Right forelimb (tissue), 1 donor: ENCODE measurements around the gene ECI2.
A peak's percentile ranks its signal among the peaks of the same experiment; 100 is the strongest.

Experiments used
- DNase-seq: peaks from one replicate; pipeline ENCODE4 v3.0.0-alpha.2; 2018

Gene ECI2

GRCh38 chr6:4134841-4135664, at the start of gene ECI2:
TSS of gene ECI2 (minus strand) at chr6:4135575. CDS start at chr6:4135560, 15 bp downstream.
- DNase-seq, result no peak

DNA sequence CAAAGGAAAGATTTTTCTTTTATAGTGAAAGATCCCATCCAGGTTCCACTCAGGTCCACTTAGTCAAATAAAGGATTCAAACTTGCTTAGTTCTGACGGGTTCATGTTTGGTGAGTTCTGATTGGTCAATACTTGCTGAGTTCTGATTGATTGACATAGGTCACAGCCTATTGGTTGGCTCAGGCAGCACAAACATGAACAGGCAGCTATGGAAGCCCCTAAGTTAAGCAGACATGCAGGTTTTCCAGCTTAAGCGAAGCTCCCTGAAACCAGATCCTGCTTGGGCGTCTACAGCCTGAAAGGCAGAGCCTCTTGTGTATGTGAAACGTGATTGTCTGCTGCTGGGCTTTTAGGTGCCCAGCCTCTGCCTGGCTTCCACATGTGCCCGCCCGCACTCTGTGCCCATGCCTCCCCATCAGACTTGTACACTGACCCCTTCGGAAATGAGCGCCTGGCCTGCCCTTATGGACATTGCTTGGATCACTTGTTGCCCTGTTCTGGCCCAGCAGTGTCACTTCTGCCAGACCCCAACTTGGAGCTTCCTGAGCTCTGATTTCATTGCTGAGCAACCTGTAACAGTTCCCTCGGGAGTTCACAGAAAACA, 45.4 kb upstream of the ECI2 start:
- no peak for DNase-seq

DNA sequence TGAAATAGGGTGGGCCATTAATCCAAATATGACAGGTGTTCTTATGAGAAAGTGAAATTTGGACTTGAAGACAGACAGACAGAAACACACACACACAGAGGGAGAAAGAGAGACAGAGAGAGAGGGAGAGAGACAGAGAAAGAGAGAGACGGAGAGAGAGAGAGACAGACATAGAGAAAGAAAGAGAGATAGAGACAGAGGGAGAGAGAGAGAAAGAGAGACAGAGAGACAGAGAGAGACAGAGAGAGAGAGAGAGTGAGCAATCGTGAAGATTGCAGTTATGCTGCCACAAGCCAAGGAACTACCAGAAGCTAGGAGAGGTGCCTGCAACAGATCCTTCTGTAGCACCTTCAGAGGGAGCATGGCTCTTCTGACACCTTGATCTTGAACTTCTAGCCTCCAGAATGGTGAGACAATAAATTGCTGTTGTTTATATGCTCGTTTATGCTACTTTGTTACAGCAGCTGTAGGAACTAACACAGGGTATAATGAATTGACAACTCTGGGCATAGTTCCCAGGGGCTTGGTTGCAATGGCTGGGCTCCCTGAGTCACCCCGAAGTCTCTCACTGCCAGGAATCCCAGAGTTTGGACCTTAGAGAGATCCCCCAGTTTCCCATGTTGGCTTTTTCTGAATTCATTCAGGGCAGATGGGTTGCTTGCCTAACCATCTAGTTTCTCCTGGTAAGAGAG, 44.7 kb upstream of the ECI2 start:
- no peak for DNase-seq

GRCh38 chr6:4178737-4179333, 43.5 kb upstream of the ECI2 start:
- peak; percentile 12 for DNase-seq

GRCh38 chr6:4176907-4177306, 41.5 kb upstream of the ECI2 start:
- DNase-seq, result peak; percentile 13

- no peak for DNase-seq
Measured at GRCh38 chr6:4174042-4174441, 38.7 kb upstream of the ECI2 start.

DNA sequence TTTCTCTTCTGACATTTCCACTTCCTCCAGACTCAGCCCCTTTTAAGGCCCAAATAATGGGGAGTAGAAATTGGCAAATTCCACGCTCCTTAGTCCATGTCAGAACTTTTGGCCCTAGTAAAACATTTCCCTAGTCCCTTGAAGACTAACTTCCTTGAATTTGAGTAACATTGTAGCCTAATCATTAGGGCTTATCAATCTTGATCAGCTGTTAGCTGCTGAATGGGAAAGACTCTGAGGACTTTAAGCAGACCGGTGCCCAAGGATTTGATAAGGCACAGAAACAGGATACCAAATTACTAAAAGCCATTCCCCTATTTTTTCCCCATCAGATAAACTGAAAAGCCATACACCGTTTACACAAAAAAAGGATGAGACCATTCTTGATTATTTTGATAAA, 37.0 kb upstream of the ECI2 start:
- DNase-seq, result no peak

DNA sequence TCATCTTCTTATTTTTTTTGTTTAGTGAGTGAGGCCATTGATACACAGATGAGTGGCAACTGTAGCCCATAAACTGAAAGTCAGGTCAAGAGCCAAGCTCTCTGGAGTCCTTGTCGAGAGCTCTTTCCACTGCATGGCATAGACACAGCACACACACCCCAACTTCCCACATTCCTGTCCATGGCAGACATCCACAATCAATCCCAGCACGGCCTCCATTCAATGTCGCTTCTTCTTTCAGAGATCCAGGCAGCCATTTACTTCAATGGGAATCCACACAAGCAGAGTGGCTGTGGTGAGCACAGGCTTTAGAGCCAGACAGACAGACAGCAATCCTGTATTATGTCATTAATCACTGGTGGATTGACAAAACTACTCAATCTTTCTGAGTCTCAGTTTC, 34.9 kb upstream of the ECI2 start:
- DNase-seq, result no peak

DNA sequence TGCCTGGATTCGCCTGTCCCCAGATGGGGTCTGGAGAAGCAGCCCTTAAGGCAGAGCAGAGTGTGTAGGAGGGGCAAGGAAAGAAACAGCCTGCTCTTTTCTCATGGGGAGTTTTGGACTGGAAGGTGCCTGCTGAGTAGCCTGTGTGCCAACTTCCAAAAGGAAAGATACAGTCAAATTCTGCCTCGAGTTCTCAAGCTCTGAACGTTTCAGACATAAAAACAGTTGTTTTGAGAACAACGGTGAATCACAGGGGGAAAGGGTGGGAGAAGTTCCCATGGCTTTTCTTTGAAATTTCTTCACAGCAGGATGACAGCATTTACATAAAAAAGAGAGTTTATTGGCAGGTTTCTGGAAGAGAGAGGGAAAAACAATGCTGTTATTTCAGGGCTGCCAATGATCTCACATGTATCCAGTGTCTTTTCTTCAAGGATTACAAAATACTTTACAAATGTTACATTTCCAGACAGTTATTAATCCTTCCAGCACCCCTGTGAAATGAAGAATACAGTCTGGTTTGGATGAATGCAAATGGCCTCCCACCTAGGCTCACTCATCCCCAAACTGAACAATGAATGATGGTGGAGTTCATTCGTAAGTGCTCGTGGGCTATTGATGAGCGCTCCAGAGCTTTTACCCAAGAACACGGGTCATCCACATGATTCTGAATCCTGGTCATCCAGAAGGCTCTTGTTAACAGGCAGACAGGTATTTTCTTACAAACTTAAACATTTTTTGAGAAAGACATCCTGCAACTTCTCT, 33.8 kb upstream of the ECI2 start:
- DNase-seq, result no peak

DNA sequence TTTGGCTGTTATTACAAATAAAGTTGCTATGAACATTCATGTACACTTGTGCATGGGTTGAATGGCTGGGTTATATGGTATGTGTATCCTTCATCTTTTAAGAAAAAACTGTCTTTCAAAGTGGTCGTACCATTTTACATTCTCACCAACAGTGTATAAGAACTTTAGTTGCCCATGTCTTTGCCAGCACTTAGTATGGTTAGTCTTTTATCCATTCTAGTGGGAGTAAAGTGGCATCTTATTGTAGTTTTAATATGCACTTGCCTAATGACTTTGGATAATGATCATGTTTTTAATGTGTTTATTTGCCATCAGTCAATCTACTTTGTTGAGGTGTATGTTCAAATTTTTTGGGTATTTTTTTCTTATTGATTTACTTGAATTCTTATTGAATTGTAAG, 32.5 kb upstream of the ECI2 start:
- DNase-seq, result no peak

- DNase-seq, result no peak
Measured at GRCh38 chr6:4167123-4167522, 31.7 kb upstream of the ECI2 start.

GRCh38 chr6:4164456-4164855, 29.1 kb upstream of the ECI2 start:
- no peak for DNase-seq

DNA sequence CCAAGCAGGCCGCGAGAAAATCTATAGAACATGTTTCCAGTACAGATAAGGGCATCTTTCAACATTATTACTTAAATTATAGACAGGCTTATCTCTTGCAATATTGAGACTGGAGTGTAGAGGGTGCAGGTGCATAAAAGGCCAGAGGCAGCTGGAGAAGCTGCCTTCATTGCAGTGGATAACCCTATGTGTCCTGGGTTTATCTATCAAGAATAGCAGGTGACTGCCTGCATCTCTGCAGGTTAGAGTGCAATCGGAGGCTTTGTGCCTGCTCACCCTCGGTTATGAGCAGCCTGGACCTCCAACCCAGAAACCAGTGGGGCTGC, 28.7 kb upstream of the ECI2 start:
- DNase-seq, result no peak

GRCh38 chr6:4163408-4164116, 28.2 kb upstream of the ECI2 start:
- no peak for DNase-seq

DNA sequence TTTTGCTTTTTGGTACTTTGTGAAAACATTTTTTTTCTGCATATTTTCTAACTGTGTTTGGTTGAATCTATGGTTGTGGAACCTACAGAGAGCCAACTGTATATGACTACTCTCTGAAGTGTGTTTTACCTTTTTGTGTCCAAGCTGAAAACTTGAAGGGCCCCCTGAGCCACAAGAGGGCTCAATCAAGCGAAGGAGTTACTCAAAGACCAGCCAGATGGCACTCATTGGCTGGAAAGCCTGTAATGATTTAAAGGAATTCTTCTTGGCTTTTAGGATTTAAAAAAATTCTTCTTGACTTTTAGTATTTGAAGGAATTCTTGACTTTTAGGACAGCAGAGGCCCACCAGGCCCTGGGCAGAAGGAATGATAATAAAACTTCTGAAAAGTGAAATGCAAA, 27.0 kb upstream of the ECI2 start:
- DNase-seq, result no peak

DNA sequence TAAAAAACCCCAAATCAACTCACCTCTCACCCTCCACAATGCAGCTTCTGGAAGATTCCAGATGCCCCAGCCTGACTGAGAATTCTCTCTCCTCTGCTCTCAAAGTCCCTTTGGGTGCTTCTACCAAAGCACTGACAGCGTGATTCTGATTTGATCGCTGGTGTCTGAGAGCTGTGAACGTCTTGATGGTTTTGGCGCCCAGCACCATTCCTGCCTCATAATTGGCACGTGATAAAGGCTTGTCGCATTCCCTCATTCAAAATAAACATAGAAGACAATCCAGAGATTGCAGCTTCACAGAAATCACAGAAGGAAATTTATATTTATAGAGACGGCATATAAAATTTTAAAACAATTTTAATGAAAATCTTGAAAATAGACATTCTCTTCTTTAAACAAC, 24.1 kb upstream of the ECI2 start:
- no peak for DNase-seq

DNA sequence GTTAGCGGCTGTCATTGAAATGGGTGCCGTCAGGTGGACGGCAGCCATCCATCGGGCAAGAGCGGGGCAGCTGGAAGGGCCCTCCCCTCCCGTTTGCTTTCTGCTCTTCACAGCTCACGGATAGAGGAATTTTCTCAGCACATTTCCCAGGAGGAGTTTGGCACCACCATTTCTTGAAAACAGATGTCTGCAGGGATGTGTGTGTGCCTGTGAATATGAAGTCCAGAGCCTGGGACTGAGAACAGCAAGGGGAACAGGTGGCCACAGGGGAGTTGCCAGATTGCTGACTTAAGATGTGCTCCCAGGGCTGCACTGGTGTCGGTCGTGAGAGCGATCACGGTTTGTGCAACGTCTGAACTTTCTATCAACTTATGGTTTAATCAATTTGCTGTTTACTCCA, 22.1 kb upstream of the ECI2 start:
- DNase-seq, result no peak

- peak; percentile 81 for DNase-seq
Measured at GRCh38 chr6:4155848-4156466, 20.6 kb upstream of the ECI2 start.

- DNase-seq, result no peak
Measured at GRCh38 chr6:4153514-4153985, 18.2 kb upstream of the ECI2 start.

DNA sequence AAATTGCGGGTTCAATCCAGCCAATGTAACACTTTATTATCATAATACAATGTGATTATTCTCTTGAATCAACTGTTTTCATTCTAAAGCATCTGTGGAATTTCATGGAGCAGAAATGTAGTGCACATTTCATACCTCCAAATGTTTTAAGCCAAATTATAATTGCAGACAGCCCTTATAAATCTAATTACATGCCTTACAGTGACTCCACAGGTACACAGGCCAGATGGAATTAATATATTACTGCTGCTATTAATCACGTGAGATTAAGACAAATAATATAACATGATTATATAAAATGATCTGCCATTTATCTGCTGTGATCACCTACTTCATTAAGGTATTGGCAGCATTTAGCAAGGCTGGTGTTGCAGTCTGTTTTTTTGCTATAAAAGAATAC, 9.7 kb upstream of the ECI2 start:
- no peak for DNase-seq

GRCh38 chr6:4139272-4139671, 3.9 kb upstream of the ECI2 start:
- DNase-seq, result no peak

GRCh38 chr6:4138186-4138585, 2.8 kb upstream of the ECI2 start:
- DNase-seq, result no peak
